ENCODE results near the gene MIS18A. TPM values are rescaled to one million over a fixed set of nuclear protein-coding genes. Genes with fewer than 3 reads are reported as not detected.

MIS18A gene
- polyA plus RNA-seq, 3 donors, result 1.6 to 2.5 (median 2.3) TPM

DNA sequence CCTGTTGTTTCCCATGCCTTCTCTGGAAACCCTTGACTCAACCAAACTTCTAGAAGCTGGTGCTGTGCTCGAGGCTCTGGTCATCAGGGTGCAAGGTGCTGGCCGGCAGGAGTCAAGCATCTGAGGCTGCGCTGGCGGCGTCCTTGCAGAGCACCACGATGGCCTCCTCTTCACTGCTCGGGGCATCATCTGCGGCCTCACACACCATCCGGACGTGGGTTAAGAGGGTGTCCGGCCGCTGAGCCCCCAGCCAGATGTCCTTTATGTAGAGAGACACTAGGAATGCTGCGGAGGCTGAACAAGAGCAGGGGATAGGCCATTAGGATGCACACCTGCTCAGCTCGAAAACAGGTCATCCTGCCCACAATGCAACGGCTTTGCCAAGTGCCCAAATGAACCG lies 36.0 kb upstream of the MIS18A start:
- 97% methylated on average over 15 of the region's 16 CpGs for WGBS (ENCODE audit: insufficient coverage)
- H3K27ac Mint-ChIP-seq, result no peak overlapping the region
- H3K36me3 ChIP-seq (replicated peaks in 1 of 2; ENCODE audit: control insufficient read depth in 1 of 2, insufficient read depth in 2 of 2, low read length in 2 of 2), result peaks cover 58 to 79% of the 10 kb centered on the region in 2 donors
- H3K4me3 Mint-ChIP-seq, result no peak overlapping the region
- intact Hi-C loops (cut with micrococcal nuclease), result no loop called here
- H3K4me1 Mint-ChIP-seq, result no peaks in the 10 kb centered on the region
- H3K79me2 ChIP-seq (ENCODE audit: insufficient read depth, low read length), result no peaks in the 10 kb centered on the region
- no peaks in the 10 kb centered on the region for H3K27me3 ChIP-seq (ENCODE audit: control insufficient read depth in 2 of 2, insufficient read depth in 2 of 2, low read length in 2 of 2)
- no peak overlapping the region for H2AFZ ChIP-seq (ENCODE audit: insufficient read depth, low read depth, low read length, poor library complexity, severe bottlenecking)
- H3K4me2 ChIP-seq (replicated peaks; ENCODE audit: extremely low read depth, low read length, poor library complexity, severe bottlenecking), result no peak overlapping the region
- H3K4me1 ChIP-seq (ENCODE audit: control insufficient read depth in 1 of 2, insufficient read depth in 2 of 2, low read length in 2 of 2), result no peaks in the 10 kb centered on the region
- peaks cover 0 to 2% (median 0%) of the 10 kb centered on the region in 7 donors for H3K9me3 Mint-ChIP-seq
- TF ChIP-seq, protein P1, sequence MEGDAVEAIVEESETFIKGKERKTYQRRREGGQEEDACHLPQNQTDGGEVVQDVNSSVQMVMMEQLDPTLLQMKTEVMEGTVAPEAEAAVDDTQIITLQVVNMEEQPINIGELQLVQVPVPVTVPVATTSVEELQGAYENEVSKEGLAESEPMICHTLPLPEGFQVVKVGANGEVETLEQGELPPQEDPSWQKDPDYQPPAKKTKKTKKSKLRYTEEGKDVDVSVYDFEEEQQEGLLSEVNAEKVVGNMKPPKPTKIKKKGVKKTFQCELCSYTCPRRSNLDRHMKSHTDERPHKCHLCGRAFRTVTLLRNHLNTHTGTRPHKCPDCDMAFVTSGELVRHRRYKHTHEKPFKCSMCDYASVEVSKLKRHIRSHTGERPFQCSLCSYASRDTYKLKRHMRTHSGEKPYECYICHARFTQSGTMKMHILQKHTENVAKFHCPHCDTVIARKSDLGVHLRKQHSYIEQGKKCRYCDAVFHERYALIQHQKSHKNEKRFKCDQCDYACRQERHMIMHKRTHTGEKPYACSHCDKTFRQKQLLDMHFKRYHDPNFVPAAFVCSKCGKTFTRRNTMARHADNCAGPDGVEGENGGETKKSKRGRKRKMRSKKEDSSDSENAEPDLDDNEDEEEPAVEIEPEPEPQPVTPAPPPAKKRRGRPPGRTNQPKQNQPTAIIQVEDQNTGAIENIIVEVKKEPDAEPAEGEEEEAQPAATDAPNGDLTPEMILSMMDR (IDR thresholded peaks at IDR 0.05), result no peak
- no peaks in the 10 kb centered on the region for H4K20me1 ChIP-seq (ENCODE audit: insufficient read depth, low read length)
- H3K4me3 ChIP-seq (replicated peaks in 1 of 3; ENCODE audit: low read depth in 2 of 3, low read length in 3 of 3), result no peak overlapping the region
- no peak overlapping the region for H3K9ac ChIP-seq (ENCODE audit: insufficient read depth, low read length, poor library complexity, severe bottlenecking)
- no peaks in the 10 kb centered on the region for H3K9me3 ChIP-seq (replicated peaks in 1 of 2; ENCODE audit: control insufficient read depth in 1 of 2, insufficient read depth in 1 of 2, low read length in 2 of 2)
- H3K36me3 Mint-ChIP-seq, result peaks cover 67 to 72% of the 10 kb centered on the region in 2 donors
- DNase-seq, result no peak
- peaks cover 0 to 2% (median 0%) of the 10 kb centered on the region in 3 donors for H3K27me3 Mint-ChIP-seq (ENCODE audit: low read depth in 3 of 3)
- no peak overlapping the region for H3K27ac ChIP-seq (ENCODE audit: low read depth in 1 of 2, low read length in 2 of 2)

DNA sequence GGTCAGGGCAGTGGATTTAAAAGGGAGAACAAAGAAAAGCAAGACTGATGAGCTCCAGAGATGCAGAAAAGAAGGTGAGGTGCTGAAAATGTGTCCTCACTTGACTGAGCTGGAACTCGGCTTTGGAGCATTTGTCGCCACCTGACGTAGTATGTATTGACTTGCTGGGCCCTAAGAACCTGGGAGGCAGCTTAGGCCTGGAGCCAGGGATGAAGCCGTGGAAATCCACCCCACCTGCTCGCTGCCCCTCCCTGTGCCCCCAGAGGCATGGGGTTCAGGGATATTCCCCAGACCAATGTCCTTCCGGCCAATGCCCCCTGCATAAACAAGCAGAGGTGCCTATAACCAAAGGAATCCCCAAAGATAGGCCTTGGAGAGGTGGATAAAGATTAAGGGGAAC lies 34.1 kb upstream of the MIS18A start:
- Mint-ChIP-seq H3K9me3 (peaks cover 0 to 2% (median 0%) of the 10 kb centered on the region in 7 donors), H3K27ac (peak overlapping the region in 1 of 7 donors; percentile 76), H3K4me1 (no peaks in the 10 kb centered on the region), H3K27me3 (ENCODE audit: low read depth in 3 of 3) (peaks cover 0 to 2% (median 0%) of the 10 kb centered on the region in 3 donors), H3K36me3 (peaks cover 50 to 56% of the 10 kb centered on the region in 2 donors), H3K4me3 (no peak overlapping the region)
- H3K9me3 ChIP-seq (replicated peaks in 1 of 2; ENCODE audit: control insufficient read depth in 1 of 2, insufficient read depth in 1 of 2, low read length in 2 of 2), result no peaks in the 10 kb centered on the region
- WGBS (ENCODE audit: insufficient coverage), result 94% methylated on average over 4 of the region's 6 CpGs
- no peak overlapping the region for H3K4me2 ChIP-seq (replicated peaks; ENCODE audit: extremely low read depth, low read length, poor library complexity, severe bottlenecking)
- no peaks in the 10 kb centered on the region for H3K27me3 ChIP-seq (ENCODE audit: control insufficient read depth in 2 of 2, insufficient read depth in 2 of 2, low read length in 2 of 2)
- no peak for DNase-seq
- no peaks in the 10 kb centered on the region for H4K20me1 ChIP-seq (ENCODE audit: insufficient read depth, low read length)
- no peaks in the 10 kb centered on the region for H3K4me1 ChIP-seq (ENCODE audit: control insufficient read depth in 1 of 2, insufficient read depth in 2 of 2, low read length in 2 of 2)
- H3K27ac ChIP-seq (ENCODE audit: low read depth in 1 of 2, low read length in 2 of 2), result no peak overlapping the region
- H2AFZ ChIP-seq (ENCODE audit: insufficient read depth, low read depth, low read length, poor library complexity, severe bottlenecking), result no peak overlapping the region
- TF ChIP-seq, protein P1 (IDR thresholded peaks at IDR 0.05), result no peak
- intact Hi-C loops (cut with micrococcal nuclease), result no loop called here
- peaks cover 42 to 61% of the 10 kb centered on the region in 2 donors for H3K36me3 ChIP-seq (replicated peaks in 1 of 2; ENCODE audit: control insufficient read depth in 1 of 2, insufficient read depth in 2 of 2, low read length in 2 of 2)
- H3K79me2 ChIP-seq (ENCODE audit: insufficient read depth, low read length), result no peaks in the 10 kb centered on the region
- no peak overlapping the region for H3K4me3 ChIP-seq (replicated peaks in 1 of 3; ENCODE audit: low read depth in 2 of 3, low read length in 3 of 3)
- H3K9ac ChIP-seq (ENCODE audit: insufficient read depth, low read length, poor library complexity, severe bottlenecking), result no peak overlapping the region

All from CD14-positive monocyte (primary cell).